Thoracic aorta (tissue), 2 donors: ENCODE results near the gene PIGK. TPM values are rescaled to one million over a fixed set of nuclear protein-coding genes. Genes with fewer than 3 reads are reported as not detected.

Experiments
- ATAC-seq: fragments of 150-250 bp; one replicate; pipeline ENCODE4 v1.8.0; 2017; ENCODE audit warnings: low read depth; ENCODE audit not compliant: insufficient number of reproducible peaks, low FRiP score
- DNase-seq: peaks from one replicate; pipeline ENCODE4 v3.0.0-alpha.2; 2020; ENCODE audit warnings: low spot score
- H3K27ac ChIP-seq, 2 donors: fragments of 200-600 bp; sonication (generic); 1 replicate in 1 of 2; 2 replicates in 1 of 2; pipeline ENCODE4 v1.5.1; 2016; ENCODE audit warnings: mild to moderate bottlenecking in 2 of 2, moderate library complexity in 2 of 2
- H3K27me3 ChIP-seq: fragments of 200-600 bp; sonication (generic); replicated peaks from 2 replicates; pipeline ENCODE4 v1.6.0; 2016; ENCODE audit warnings: mild to moderate bottlenecking; ENCODE audit not compliant: insufficient read depth
- H3K36me3 ChIP-seq: fragments of 200-600 bp; sonication (generic); one replicate; pipeline ENCODE4 v1.5.1; 2016
- H3K4me1 ChIP-seq, 2 donors: fragments of 200-600 bp; sonication (generic); 1 replicate in 1 of 2; 2 replicates in 1 of 2; pipeline versions ENCODE4 v1.5.1 to v1.6.0; 2016; ENCODE audit warnings: low read depth in 2 of 2, mild to moderate bottlenecking in 1 of 2; ENCODE audit not compliant: control insufficient read depth in 1 of 2
- H3K4me3 ChIP-seq: fragments of 200-600 bp; sonication (generic); 2 replicates; pipeline ENCODE4 v1.5.1; 2016; ENCODE audit warnings: mild to moderate bottlenecking
- H3K9me3 ChIP-seq: fragments of 200-600 bp; sonication (generic); 2 replicates; pipeline ENCODE4 v1.5.1; 2016
- total RNA-seq, 2 donors: library from RNA; depleted of rRNA; stranded (reverse); fragments of >200 nt; gene quantifications; one replicate each; pipeline versions ENCODE4 v1.1.0 to v1.2.3, GENCODE V29; 2016
- TF ChIP-seq, protein P1 (sequence below): fragments of 200-600 bp; sonication (generic); IDR thresholded peaks from one replicate; pipeline ENCODE4 v1.5.1; 2019; ENCODE audit warnings: antibody characterized with exemption

Gene PIGK
- total RNA-seq, 2 donors from 2014 or later, result 14.9 to 21.7 TPM

DNA sequence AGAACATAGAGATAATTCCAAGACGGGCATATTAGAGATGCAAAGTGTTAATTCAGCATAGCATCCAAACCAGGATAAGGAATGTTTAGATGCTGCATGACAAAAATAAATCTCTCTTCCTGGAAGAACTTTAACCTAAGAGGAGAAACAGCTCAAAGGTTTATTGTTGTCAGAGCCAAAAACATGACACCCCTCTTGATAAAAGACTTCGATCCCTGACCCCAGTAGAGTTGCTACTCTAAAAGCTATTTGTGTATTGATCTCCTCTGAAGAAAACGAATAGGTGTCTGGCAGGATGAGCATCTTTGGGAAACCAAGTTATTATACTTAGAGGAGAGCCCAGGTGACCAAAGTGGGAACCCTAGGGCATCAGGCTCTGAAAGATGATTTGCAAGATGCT lies 158.1 kb downstream of the PIGK start:
- no peaks in the 10 kb centered on the region for H3K27me3 ChIP-seq
- H3K4me3 ChIP-seq, result no peak overlapping the region
- no peaks in the 10 kb centered on the region for H3K36me3 ChIP-seq
- no peak for ATAC-seq
- no peaks in the 10 kb centered on the region for H3K4me1 ChIP-seq
- TF ChIP-seq, protein P1, sequence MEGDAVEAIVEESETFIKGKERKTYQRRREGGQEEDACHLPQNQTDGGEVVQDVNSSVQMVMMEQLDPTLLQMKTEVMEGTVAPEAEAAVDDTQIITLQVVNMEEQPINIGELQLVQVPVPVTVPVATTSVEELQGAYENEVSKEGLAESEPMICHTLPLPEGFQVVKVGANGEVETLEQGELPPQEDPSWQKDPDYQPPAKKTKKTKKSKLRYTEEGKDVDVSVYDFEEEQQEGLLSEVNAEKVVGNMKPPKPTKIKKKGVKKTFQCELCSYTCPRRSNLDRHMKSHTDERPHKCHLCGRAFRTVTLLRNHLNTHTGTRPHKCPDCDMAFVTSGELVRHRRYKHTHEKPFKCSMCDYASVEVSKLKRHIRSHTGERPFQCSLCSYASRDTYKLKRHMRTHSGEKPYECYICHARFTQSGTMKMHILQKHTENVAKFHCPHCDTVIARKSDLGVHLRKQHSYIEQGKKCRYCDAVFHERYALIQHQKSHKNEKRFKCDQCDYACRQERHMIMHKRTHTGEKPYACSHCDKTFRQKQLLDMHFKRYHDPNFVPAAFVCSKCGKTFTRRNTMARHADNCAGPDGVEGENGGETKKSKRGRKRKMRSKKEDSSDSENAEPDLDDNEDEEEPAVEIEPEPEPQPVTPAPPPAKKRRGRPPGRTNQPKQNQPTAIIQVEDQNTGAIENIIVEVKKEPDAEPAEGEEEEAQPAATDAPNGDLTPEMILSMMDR, result no peak
- H3K27ac ChIP-seq, result no peak overlapping the region
- DNase-seq, result no peak
- H3K9me3 ChIP-seq, result no peaks in the 10 kb centered on the region

DNA sequence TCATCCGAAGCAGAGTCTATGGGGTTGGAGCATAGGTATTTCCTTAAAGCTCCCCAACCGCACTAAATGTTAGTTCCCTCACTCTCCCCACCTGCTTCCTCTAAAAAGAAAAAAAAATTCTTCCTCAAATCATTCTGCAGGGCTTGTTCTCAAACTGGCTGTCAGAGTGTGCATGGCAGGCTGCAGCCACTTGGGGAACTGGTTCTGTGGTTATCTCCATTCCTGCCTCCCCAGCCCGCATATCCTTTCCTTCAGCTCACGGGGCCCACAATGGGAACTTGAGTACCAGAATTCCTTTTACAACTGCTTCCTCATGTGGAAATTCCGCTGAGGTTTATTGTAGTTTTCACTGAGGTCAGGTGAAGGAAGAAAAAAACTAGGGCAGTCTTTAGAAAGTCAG lies 159.2 kb downstream of the PIGK start:
- H3K27ac ChIP-seq, result no peak overlapping the region
- no peak for ATAC-seq
- DNase-seq, result no peak

DNA sequence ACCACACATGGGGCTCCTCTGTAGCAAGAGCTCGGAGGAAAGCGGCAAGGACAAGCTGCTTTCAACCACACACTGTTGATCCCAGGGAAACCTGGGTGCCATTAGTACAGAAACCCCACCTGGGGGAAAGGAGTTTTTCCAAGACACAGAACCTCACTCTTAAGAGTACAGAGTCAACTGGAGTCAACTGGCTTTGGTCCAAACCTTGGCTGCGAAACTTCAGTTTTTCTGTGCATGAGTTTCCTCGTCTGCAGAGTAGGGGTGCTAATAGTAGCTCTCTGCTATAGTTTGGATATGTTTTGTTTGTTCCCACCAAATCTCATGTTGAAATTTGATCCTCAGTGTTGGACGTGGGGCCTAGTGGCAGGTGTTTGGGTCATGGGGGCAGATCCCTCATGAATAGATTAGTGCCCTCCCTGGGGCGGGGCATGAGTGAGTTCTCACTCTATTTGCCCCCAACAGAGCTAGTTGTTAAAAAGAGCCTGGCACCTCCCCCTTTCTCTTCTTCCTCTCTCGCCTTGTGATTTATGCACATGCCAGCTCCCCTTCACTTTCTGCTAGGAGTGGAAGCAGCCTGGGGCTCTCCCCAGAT lies 161.1 kb downstream of the PIGK start:
- Histone ChIP-seq H3K27ac (no peak overlapping the region), H3K27me3 (no peaks in the 10 kb centered on the region), H3K4me1 (no peaks in the 10 kb centered on the region), H3K4me3 (no peak overlapping the region), H3K9me3 (no peaks in the 10 kb centered on the region), H3K36me3 (no peaks in the 10 kb centered on the region)
- ATAC-seq (no peak), DNase-seq (no peak)
- TF ChIP-seq, protein P1, result no peak

More for the DNA sequence above, 159.2 kb downstream of the PIGK start:
- Histone ChIP-seq H3K4me1 (no peaks in the 10 kb centered on the region), H3K27me3 (no peaks in the 10 kb centered on the region), H3K36me3 (no peaks in the 10 kb centered on the region), H3K9me3 (no peaks in the 10 kb centered on the region), H3K4me3 (no peak overlapping the region)
- TF ChIP-seq, protein P1, result no peak

DNA sequence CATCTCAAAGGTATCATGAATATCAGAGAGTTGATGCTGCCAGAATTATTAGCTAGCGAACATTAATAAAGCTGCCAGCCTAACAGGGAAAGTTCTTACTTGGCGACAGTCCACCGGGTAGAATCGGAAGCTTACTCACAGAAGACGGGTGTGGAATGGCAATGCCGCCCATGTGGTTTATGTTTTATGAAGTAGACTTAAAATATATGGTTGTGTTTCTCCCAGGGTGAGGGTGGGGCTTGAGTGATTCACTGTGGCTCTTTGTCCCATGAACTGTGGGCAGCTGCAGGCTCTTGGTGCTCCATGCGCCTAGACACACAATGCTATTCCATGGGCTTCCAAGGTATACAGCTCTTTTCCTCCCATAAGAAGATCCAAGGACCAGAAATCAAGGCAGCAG lies 162.7 kb downstream of the PIGK start:
- H3K27ac ChIP-seq, result no peak overlapping the region
- ATAC-seq (no peak), DNase-seq (no peak)
- no peak overlapping the region for H3K4me3 ChIP-seq
- TF ChIP-seq, protein P1, result no peak
- no peaks in the 10 kb centered on the region for H3K36me3 ChIP-seq
- no peaks in the 10 kb centered on the region for H3K27me3 ChIP-seq
- H3K9me3 ChIP-seq, result no peaks in the 10 kb centered on the region
- H3K4me1 ChIP-seq, result no peaks in the 10 kb centered on the region

DNA sequence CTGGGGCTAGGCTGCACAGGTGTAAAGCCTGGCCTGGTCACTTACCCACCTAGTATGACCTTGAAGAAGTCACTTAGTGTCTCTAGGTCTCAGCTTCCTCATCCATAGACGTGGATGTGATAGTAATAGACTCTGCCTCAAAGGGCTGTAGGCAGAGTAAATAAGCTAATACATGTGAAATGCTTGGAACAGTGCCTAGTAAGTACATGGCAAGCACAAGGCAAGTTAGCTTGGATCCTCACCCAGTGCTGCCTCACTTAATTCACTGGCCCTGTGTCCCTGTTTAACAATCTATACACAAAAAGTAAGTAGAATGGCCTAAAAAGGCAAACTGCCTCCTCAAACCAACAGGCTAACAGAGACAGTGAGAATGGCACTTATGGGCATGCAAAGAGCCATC lies 167.8 kb downstream of the PIGK start:
- Histone ChIP-seq H3K27ac (no peak overlapping the region), H3K27me3 (no peaks in the 10 kb centered on the region), H3K9me3 (no peaks in the 10 kb centered on the region), H3K36me3 (no peaks in the 10 kb centered on the region), H3K4me1 (no peaks in the 10 kb centered on the region), H3K4me3 (no peak overlapping the region)
- TF ChIP-seq, protein P1, result no peak
- DNase-seq, result no peak
- ATAC-seq, result no peak
